DMS79 treated with DMSO at 0.1 percent for 48 hours (cell line): ENCODE measurements around the gene FOSB.
"Not testable (repeated sequence)": the region's sequence is repeated elsewhere in the genome, so short reads cannot be mapped to it uniquely, and the experiment has no call there.

Experiments
- DNase-seq: peaks from one replicate; lab custom pipeline; 2025; lab: John Stamatoyannopoulos, UW

The FOSB gene

GRCh38 chr19:45467456-45468158 lies at the start of gene FOSB:
FOSB (plus strand) TSS chr19:45467996; CDS start chr19:45468587, 591 bp downstream.
- peak; percentile 79 for DNase-seq

- no peak for DNase-seq
These were observed 49.0 kb upstream of the FOSB start for GRCh38 chr19:45418802-45419201.

- no peak for DNase-seq
These were observed 48.4 kb upstream of the FOSB start for GRCh38 chr19:45419396-45419795.

- DNase-seq: no peak
These were observed 47.9 kb upstream of the FOSB start for GRCh38 chr19:45419895-45420294.

GRCh38 chr19:45420356-45420755 lies 47.4 kb upstream of the FOSB start:
- DNase-seq: no peak

GRCh38 chr19:45420871-45421270 lies 46.9 kb upstream of the FOSB start:
- no peak for DNase-seq

- DNase-seq: no peak
These were observed 45.8 kb upstream of the FOSB start for GRCh38 chr19:45421947-45422498.

GRCh38 chr19:45423033-45423588 lies 44.7 kb upstream of the FOSB start:
- no peak for DNase-seq

GRCh38 chr19:45423589-45424190 lies 44.1 kb upstream of the FOSB start, which contains the start of gene ERCC1:
ERCC1 (minus strand) TSS chr19:45423917; CDS start chr19:45423374, 543 bp downstream.
- peak; percentile 97 for DNase-seq

GRCh38 chr19:45424191-45425058 lies 43.4 kb upstream of the FOSB start:
- DNase-seq: peak; percentile 41

- no peak for DNase-seq
These were observed 39.2 kb upstream of the FOSB start for GRCh38 chr19:45428384-45429231.

- DNase-seq: not testable (repeated sequence)
These were observed 37.9 kb upstream of the FOSB start for GRCh38 chr19:45429896-45430295.

- DNase-seq: not testable (repeated sequence)
These were observed 36.8 kb upstream of the FOSB start for GRCh38 chr19:45431008-45431407.

- not testable (repeated sequence) for DNase-seq
These were observed 35.3 kb upstream of the FOSB start for GRCh38 chr19:45432543-45432942.

GRCh38 chr19:45437328-45437727 lies 30.5 kb upstream of the FOSB start:
- DNase-seq: no peak

- no peak for DNase-seq
These were observed 28.6 kb upstream of the FOSB start for GRCh38 chr19:45439190-45439568.

- peak; percentile 73 for DNase-seq
These were observed 28.1 kb upstream of the FOSB start for GRCh38 chr19:45439569-45440258.

- no peak for DNase-seq
These were observed 27.5 kb upstream of the FOSB start for GRCh38 chr19:45440259-45440638.

GRCh38 chr19:45440873-45441654 lies 26.7 kb upstream of the FOSB start:
- DNase-seq: no peak

GRCh38 chr19:45442408-45442777 lies 25.4 kb upstream of the FOSB start:
- no peak for DNase-seq
